GM12878 (cell line): ENCODE results near the gene CCDC120. TPM values are rescaled to one million over a fixed set of nuclear protein-coding genes. Genes with fewer than 3 reads are reported as not detected.

Source experiments
- ATAC-seq: fragments of 200-7000 bp; cut with Tn5 transposase; 3 replicates; pipeline ENCODE4 v1.9.1; 2020; ENCODE audit warnings: mild to moderate bottlenecking, moderate library complexity
- BruUV-seq: library from RNA; stranded (reverse); fragments of 400-500 nt; replicated peaks from 2 replicates; lab custom pipeline; 2021; lab: Mats Ljungman, UMichigan
- CTCF ChIA-PET: fragments of 300-600 bp; sonication (Branson Sonifier 250); formaldehyde crosslinking; extraction: SDS; loops from one replicate; lab custom pipeline; 2021; ENCODE audit warnings: inconsistent platforms; lab: Yijun Ruan, JAX
- POLR2A ChIA-PET: fragments of 350-600 bp; formaldehyde crosslinking; extraction: SDS; loops from one replicate; lab custom pipeline; 2021; ENCODE audit warnings: inconsistent platforms; lab: Charles Lee
- RAD21 ChIA-PET: fragments of 300-600 bp; sonication (Branson Sonifier 250); formaldehyde crosslinking; loops from one replicate; lab custom pipeline; 2023; ENCODE audit warnings: antibody characterized with exemption; ENCODE audit not compliant: unreplicated experiment; lab: Charles Lee
- SMC1A ChIA-PET: fragments of 300-600 bp; sonication (Branson Sonifier 250); formaldehyde crosslinking; loops from one replicate; lab custom pipeline; 2023; ENCODE audit not compliant: unreplicated experiment, uncharacterized antibody; lab: Charles Lee
- DNase-seq: peaks from one replicate; pipeline ENCODE4 v3.0.0-alpha.2; 2011; ENCODE audit warnings: low read depth, low spot score
- FAIRE-seq: peaks from 3 replicates; lab custom pipeline; 2011; peaks lifted over from hg19 to GRCh38; lab: Jason Lieb, UNC
- H2AFZ ChIP-seq: 2 replicates; pipeline ENCODE4 v1.6.0; 2011; ENCODE audit warnings: low read depth, low read length, control low read depth; ENCODE audit not compliant: control insufficient read depth
- H3K27ac ChIP-seq: 2 replicates; pipeline ENCODE4 v1.5.1; 2011; ENCODE audit warnings: control low read depth; ENCODE audit not compliant: control insufficient read depth, insufficient read depth
- H3K27me3 ChIP-seq, 2 experiments: replicated peaks in 1 of 2; 2 replicates each; pipeline versions ENCODE4 v1.6.0 to v1.6.1; 2011; ENCODE audit warnings: low read length in 1 of 2; ENCODE audit not compliant: control insufficient read depth in 2 of 2, insufficient read depth in 2 of 2
- H3K36me3 ChIP-seq, 2 experiments: 2 replicates each; pipeline ENCODE4 v1.5.1; 2011; ENCODE audit warnings: low read length in 1 of 2; ENCODE audit not compliant: control insufficient read depth in 2 of 2, insufficient read depth in 2 of 2
- H3K4me1 ChIP-seq: 2 replicates; pipeline ENCODE4 v1.6.1; 2011; ENCODE audit warnings: mild to moderate bottlenecking, low read length, moderate library complexity, mixed read lengths; ENCODE audit not compliant: control insufficient read depth, insufficient read depth
- H3K4me2 ChIP-seq: 2 replicates; pipeline ENCODE4 v1.6.0; 2011; ENCODE audit warnings: control low read depth; ENCODE audit not compliant: control insufficient read depth, insufficient read depth
- H3K4me3 ChIP-seq: fragments of 200-600 bp; sonication (generic); 2 replicates; pipeline ENCODE4 v1.5.1; 2016
- H3K79me2 ChIP-seq: 2 replicates; pipeline ENCODE4 v1.6.0; 2011; ENCODE audit warnings: low read length; ENCODE audit not compliant: control insufficient read depth, insufficient read depth
- H3K9ac ChIP-seq: 2 replicates; pipeline ENCODE4 v1.8.0; 2011; ENCODE audit warnings: low read length, control low read depth, mixed read lengths; ENCODE audit not compliant: control insufficient read depth, insufficient read depth
- H3K9me3 ChIP-seq: replicated peaks from 3 replicates; pipeline ENCODE4 v1.5.1; 2011; ENCODE audit warnings: mild to moderate bottlenecking, low read length; ENCODE audit not compliant: control insufficient read depth, insufficient read depth
- H4K20me1 ChIP-seq: 2 replicates; pipeline ENCODE4 v1.6.0; 2011; ENCODE audit not compliant: control insufficient read depth, insufficient read depth
- CHD1 ChIP-seq: IDR thresholded peaks from 2 replicates; pipeline ENCODE4 v1.6.1; 2012; ENCODE audit warnings: low read depth, low read length, improper control_type of control experiment
- IRF3 ChIP-seq: fragments of 450-650 bp; IDR thresholded peaks from 2 replicates; pipeline ENCODE4 v1.6.1; 2014; ENCODE audit warnings: mild to moderate bottlenecking
- IRF4 ChIP-seq: IDR thresholded peaks from 2 replicates; pipeline ENCODE4 v1.6.1; 2011; ENCODE audit warnings: low read depth, low read length
- JUNB ChIP-seq: IDR thresholded peaks from 2 replicates; pipeline ENCODE4 v1.6.1; 2016; ENCODE audit warnings: antibody characterized with exemption, mild to moderate bottlenecking
- MTA3 ChIP-seq: IDR thresholded peaks from 2 replicates; pipeline ENCODE4 v1.6.1; 2012; ENCODE audit warnings: low read length, inconsistent platforms, borderline replicate concordance
- MXI1 ChIP-seq: fragments of 150-350 bp; IDR thresholded peaks from 2 replicates; pipeline ENCODE4 v1.6.1; 2011; ENCODE audit warnings: low read depth, mild to moderate bottlenecking, inconsistent platforms, low read length, improper control_type of control experiment
- NBN ChIP-seq: fragments of 450-650 bp; IDR thresholded peaks from 2 replicates; pipeline ENCODE4 v1.6.1; 2016
- NR2F1 ChIP-seq: fragments of 450-650 bp; conservative IDR thresholded peaks from 2 replicates; pipeline ENCODE4 v1.6.1; 2017; ENCODE audit warnings: mild to moderate bottlenecking
- POU2F2 ChIP-seq: IDR thresholded peaks from 3 replicates; pipeline ENCODE4 v1.6.1; 2011; ENCODE audit warnings: low read depth, mild to moderate bottlenecking, low read length, borderline replicate concordance
- PRDM15 ChIP-seq: fragments of 450-650 bp; formaldehyde crosslinking; IDR thresholded peaks from 2 replicates; pipeline ENCODE4 v1.4.0; 2020; ENCODE audit warnings: mild to moderate bottlenecking, moderate library complexity
- TAF1 ChIP-seq: IDR thresholded peaks from 2 replicates; pipeline ENCODE4 v1.6.1; 2011; ENCODE audit warnings: mild to moderate bottlenecking, low read depth, low read length, borderline replicate concordance
- TCF3 ChIP-seq: IDR thresholded peaks from 2 replicates; pipeline ENCODE4 v1.6.1; 2012; ENCODE audit warnings: low read depth, mild to moderate bottlenecking, low read length, borderline replicate concordance; ENCODE audit not compliant: insufficient read depth
- ZSCAN29 ChIP-seq: fragments of 450-650 bp; IDR thresholded peaks from 2 replicates; pipeline ENCODE4 v1.6.1; 2017; ENCODE audit warnings: mild to moderate bottlenecking, moderate library complexity
- WGBS: methylation state at CpG from one replicate; pipeline ENCODE4 v1.1.6; 2016; ENCODE audit warnings: low lambda C conversion rate; ENCODE audit not compliant: insufficient replicate concordance, insufficient coverage; ENCODE audit errors: missing lambda C conversion rate; 5-methylcytosine and 5-hydroxymethylcytosine counted together
- in situ Hi-C: fragments of 300-500 bp; cut with MboI; formaldehyde crosslinking; loops from 9 replicates; pipeline ENCODE4 v1.14.3; 2018; ENCODE audit warnings: mixed read lengths
- intact Hi-C: fragments of 100-400 bp; cut with micrococcal nuclease; formaldehyde crosslinking; loops from one replicate; pipeline ENCODE4 v1.14.2; 2022; ENCODE audit not compliant: unreplicated experiment
- polyA plus RNA-seq, 11 experiments: library from polyadenylated mRNA; depleted of rRNA in 4 of 11; unstranded in 6 of 11; stranded (reverse) in 5 of 11; fragments of >200 nt; fragmentation: Nextera tagmentation in 4 of 11; fragmentation: Illumina TruSeq in 1 of 11; extraction: Ambion mirVana in 4 of 11; extraction: Trizol in 1 of 11; gene quantifications; 1 replicate in 1 of 11; 2 replicates in 10 of 11; pipeline versions ENCODE4 v1.2.1 to v1.2.3, GENCODE V29; 2011 to 2016; ENCODE audit warnings: inconsistent platforms in 2 of 11, missing spikeins in 2 of 11, low read depth in 1 of 11
- total RNA-seq, 4 experiments: library from RNA; depleted of rRNA in 3 of 4; stranded (reverse); fragments of >200 nt in 3 of 4; fragmentation: Illumina TruSeq in 1 of 4; extraction: Trizol in 1 of 4; gene quantifications; 2 replicates each; pipeline versions ENCODE4 v1.2.1 to v1.2.3, GENCODE V29; 2013 to 2021
- TF ChIP-seq, protein P1 (sequence below): IDR thresholded peaks from 2 replicates; pipeline ENCODE4 v1.6.1; 2011; ENCODE audit warnings: low read depth, mild to moderate bottlenecking, low read length, moderate library complexity, borderline replicate concordance; ENCODE audit errors: extremely low read depth

The CCDC120 gene
- total and polyA plus RNA-seq, 10 of the 15 experiments (the other 5 are each of a cell fraction or from before 2014, with no cell fraction given) = 0.11 to 4.1 (median 0.76) TPM

- POLR2A ChIA-PET = no interaction called here
- SMC1A ChIA-PET = no interaction called here
- no peak for FAIRE-seq
- H3K27ac ChIP-seq = no peak overlapping the region
- no peak overlapping the region for H3K9ac ChIP-seq
- RAD21 ChIA-PET = no interaction called here
- WGBS = 80% methylated on average over 9 of the region's 9 CpGs
- H3K36me3 ChIP-seq = no peaks in the 10 kb centered on the region
- ATAC-seq = no peak
- no peaks in the 10 kb centered on the region for H4K20me1 ChIP-seq
- DNase-seq = no peak
- intact Hi-C loops = no loop called here
- TF ChIP-seq PRDM15 (CRISPR knock-in tag) (no peak), TCF3 (no peak), TAF1 (no peak), IRF4 (no peak), POU2F2 (no peak), ZSCAN29 (no peak), MXI1 (no peak), MTA3 (no peak), CHD1 (no peak), NBN (no peak), NR2F1 (no peak), IRF3 (no peak), JUNB (no peak)
- TF ChIP-seq, protein P1, sequence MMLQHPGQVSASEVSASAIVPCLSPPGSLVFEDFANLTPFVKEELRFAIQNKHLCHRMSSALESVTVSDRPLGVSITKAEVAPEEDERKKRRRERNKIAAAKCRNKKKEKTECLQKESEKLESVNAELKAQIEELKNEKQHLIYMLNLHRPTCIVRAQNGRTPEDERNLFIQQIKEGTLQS = no peak
- TF ChIP-seq, all 136 proteins: peak for 0
- Histone ChIP-seq H3K27me3 (no peaks in the 10 kb centered on the region), H3K4me1 (no peaks in the 10 kb centered on the region), H3K9me3 (no peaks in the 10 kb centered on the region), H3K4me2 (no peak overlapping the region), H3K4me3 (no peak overlapping the region), H2AFZ (no peak overlapping the region), H3K79me2 (no peaks in the 10 kb centered on the region)
- CTCF ChIA-PET = no interaction called here
- in situ Hi-C loops = no loop called here
- no TSS peak for BruUV-seq
Measured at GRCh38 chrX:49063715-49064114, 4.9 kb downstream of the CCDC120 start.
